AML-193 (cell line): ENCODE data around the gene FBP2.

ENCODE experiments used
- DNase-seq, 2 experiments: peaks; one replicate each; lab custom pipeline; 2025; lab: John Stamatoyannopoulos, UW

Gene FBP2

DNA sequence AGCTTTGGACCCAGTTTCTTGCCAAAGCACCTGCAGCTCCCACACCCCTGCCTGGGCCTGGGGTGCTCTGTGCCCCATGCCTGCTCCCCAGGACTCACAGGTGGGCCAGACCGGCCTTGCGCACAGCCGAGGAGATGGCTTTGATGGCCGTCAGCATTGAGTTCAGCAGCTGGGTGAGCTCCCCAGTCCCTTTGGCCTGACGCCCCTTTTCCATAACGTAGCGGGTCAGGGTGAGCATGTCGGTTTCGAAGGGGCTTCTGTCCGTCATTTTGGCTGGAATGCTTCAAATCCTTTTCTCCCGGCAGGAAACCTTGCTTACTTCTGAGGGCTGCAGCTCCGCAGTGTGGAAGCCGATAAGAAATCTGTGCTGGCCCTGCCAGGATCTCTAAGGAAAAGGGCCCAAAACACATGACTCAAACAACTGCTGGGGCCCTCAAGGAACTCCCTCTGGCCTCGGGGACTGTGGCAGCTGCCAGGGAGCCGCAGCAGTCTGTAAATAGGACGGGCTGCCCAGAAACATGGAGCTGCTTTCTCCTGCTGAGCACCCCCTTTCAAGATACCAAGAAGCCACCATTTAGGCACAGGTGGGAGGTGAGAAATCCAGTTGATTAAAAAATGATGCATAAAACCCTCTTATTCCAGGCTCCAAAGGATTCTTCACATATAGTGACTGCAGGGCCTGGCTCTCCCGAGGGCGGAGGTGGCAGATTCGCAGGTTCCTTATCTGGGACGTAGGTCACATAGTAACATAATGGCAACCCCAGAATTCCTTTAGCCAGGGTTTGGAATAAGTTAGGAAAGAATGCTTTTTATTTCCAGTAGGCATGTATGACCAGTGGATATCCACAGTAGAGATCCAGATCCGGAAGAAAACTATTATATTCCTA lies at the start of gene FBP2:
Gene FBP2 (minus strand): TSS at position 366 of the 887 bp plus-strand sequence. CDS start 98 bp downstream, at position 268.
- no peak for DNase-seq

DNA sequence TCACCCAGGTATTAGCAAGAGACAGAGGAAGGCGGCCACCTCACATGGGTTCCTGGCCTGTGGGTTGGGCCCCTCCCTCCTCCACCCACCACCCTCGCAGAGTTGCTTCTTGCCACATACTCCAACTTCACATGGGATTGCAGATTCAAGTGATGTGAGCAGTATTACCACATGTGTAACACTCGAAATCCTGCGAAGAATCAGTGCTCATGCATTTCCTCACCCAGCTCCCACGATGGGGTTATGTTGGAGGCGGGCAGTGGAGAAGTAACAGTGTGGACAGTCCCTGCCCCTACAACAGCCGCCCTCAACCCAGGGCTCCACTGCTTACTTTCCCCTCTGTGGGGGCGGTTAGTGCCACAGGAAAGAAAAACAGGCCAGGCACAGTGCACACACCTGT lies 49.6 kb upstream of the FBP2 start:
- no peak for DNase-seq

DNA sequence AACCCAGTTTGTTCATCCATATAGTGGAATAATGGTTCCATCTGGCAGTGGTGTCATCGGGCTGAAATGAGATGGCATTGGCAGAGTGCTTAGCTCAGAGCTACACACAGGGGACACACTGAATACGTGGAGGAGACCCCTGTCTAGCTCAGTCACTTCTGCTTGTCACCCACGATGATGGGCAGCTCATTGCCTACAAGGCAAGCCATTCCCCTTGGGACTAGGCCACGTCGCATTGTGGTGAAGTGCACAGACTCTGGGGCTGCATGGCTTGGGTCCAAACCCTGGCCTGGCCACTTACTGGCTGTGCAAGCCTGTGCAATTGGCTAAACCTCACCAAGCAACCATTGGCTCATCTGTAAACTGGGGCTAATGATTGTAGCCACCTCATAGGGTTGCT lies 48.9 kb upstream of the FBP2 start:
- DNase-seq, result no peak

DNA sequence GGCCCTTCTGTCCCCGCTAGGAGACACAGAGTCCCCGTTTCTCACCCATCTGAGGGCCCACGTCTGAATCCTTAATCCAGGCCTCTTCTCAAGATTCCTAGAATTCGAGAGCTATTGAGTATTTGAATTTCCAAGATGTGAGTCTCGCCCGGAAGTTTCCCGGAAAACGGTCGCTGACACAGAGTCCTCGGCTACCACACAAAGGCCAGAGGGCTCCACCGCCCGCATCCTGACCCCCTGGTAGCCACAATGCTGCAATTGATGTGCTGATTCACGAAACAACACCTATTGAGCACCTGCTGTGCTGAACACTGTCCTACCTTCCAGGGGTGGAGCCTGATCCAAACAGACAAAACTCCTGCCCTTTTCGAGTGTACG lies 46.4 kb upstream of the FBP2 start:
- DNase-seq, result no peak

DNA sequence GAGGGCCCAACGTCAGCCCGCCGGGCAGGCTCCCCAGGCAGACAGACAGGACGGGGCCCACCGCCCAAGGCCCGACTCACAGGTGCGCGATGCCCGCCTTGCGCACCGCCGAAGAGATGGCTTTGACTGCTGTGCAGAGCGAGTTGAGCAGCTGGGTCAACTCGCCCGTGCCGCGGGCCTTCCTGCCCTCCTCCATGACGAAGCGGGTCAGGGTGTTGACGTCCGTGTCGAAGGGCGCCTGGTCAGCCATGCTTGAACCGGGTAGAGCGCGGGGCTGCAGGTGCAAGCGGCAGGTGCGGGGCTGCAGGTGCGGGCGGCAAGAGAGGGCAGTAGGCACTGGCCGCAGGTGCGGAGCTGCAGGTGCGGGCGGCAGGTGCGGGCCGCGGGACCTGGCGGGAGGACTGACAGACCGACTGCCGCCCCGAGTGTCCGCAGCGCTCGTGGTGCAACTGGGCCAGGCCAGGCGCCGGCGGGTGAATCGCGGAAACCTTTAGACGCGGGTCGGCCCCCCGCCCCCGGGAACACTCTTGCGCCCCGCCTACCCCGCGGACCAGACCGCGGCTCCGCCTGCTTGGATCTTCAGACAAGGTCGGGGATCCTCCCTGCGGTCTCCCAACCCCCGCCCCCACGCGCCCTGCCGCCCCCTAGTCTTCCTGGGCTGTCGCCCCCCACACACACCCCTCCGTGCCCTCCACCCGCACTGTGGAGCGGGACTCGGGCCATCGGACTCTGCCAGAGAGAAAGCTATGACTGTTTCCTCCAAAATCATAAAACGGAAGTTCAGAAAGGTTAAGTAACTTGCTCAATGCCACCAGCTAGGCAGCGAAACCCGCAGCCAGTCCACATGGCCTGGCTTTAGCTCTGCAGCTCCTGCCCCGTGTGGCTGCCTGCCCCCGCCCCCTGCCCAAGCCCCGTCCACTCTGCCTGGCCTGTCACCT lies 45.7 kb upstream of the FBP2 start, which contains the start of gene FBP1:
Gene FBP1 (minus strand): TSS at position 458 of the 938 bp plus-strand sequence. CDS start 208 bp downstream, at position 250.
- peak; percentile 87 to 88 for DNase-seq

DNA sequence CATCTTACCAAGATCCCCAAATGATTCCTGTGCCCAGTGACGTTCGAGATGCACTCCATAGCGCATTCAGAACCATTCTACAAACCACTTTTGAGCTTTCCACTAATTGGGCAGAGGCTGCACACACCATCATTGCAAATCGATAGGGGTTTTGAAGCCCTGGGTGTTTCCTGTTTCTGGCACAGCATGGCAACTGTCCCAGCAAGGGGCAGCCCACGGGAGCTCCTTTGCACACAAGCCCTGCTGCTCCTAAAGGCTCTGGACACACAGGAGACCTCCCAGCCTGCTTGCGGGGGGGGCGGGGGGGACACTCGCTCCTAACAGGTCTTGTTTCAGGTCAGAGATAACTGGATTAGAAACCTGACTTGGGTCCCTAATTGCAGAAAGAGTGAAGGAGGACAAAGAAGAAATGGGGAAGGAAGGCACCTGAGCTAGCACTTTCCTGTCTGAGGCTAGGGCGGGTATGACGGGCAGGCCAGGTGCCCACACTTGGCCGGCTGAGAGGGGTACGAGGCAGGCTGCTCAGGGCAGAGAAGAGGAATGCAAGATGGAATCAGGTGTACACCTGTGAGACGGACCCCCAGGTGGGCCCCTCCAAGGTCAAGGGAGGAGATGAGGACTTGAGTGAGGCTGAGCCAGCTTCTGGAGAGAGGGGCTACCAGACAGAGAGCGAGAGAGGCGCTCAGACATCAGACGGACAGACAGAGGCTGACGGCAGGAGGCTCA lies 44.9 kb upstream of the FBP2 start:
- peak in 1 of 2 experiments; percentile 36 for DNase-seq

DNA sequence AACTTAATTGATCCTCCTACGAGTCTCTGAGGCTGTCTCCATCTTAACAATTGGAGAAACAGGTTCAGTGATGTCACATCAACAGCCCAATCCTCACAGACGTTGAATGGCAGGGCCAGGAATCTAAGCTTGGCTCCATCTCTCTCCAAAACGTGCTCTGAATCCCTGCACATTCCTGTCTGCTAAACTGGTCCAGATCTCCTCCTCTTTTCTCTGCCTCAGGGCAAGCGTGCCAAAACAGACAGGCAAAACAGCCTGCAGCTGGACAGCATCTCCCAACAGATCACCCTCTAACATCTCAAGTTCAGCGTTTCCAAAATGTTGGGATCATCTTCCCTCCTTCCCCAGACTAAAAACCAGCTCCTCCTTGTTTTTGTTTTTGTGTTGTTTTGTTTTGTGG lies 39.1 kb upstream of the FBP2 start:
- DNase-seq, result no peak

DNA sequence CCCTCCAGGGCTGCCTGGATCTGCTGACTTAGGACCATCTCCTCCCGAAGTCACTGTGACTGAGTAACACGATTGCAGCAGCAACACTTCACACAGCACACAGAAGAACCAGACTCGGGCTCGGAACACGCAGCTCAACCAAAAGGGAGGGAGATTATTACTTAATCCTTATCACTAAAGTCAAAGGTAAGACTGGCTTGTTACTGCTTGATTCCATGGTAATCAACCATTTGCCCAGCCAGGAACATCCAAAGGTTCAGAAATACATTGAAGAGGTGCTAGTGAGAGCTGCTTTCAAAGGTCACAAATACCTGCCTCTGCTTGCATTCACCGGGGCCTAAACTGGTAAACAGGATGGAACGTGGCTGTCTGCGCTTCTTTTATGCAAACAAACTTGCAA lies 38.0 kb upstream of the FBP2 start:
- DNase-seq, result no peak

DNA sequence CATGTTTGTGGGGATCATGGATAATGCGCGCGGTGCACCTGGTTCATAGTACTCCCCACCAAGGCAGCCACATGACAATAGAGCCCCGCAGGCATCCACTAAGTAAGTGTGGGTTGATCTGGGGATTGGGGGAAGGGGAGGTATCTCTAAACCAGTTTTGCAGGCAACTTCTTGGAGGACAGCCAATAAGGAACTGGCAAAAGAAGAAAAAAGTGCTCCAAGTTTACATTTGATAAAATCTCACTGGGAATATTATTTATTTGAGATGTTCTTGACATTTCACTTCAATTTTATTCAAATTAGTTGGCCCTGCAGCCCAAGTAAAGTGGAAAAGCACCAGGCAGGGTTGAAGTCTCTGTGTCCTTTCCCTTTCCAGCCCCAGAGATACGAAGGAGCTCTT lies 37.2 kb upstream of the FBP2 start:
- no peak for DNase-seq

DNA sequence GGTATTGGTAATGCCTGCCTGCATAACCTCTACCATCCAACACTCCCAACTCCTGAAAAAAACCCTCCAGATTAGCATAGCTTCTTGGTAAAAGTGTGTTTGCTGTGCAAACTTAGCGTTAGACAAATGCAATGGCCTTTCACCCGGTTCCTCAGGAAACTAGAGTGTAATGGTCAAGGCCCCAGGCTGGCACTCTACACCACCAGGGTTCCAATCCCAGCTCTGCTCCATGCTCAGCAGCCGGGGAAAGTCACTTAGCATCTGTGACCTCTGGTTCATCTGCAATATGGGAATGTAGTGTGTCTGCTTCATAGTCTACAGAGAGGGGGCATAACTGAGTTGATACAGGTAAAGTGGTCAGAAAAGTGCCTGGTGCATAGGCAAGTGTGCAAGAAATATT lies 36.7 kb upstream of the FBP2 start:
- DNase-seq, result no peak

DNA sequence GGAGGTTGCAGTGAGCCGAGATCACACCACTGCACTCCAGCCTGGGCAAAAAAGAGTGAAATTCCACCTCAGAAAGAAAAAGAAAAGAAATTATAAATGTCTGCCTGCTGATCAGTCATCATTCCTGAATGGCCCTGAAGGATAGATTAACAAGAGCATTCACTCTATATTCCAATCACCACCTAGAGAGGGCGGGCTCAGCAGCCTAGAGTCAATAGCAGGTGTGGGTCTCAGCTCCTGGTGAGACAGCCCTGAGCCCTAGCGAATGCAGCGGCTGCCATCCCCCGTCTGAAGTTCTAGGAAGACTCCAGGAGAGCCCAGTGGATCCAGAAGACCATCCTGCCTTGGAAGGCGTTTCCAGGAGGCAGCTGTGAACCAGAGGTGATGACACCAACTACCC lies 33.7 kb upstream of the FBP2 start:
- no peak for DNase-seq

DNA sequence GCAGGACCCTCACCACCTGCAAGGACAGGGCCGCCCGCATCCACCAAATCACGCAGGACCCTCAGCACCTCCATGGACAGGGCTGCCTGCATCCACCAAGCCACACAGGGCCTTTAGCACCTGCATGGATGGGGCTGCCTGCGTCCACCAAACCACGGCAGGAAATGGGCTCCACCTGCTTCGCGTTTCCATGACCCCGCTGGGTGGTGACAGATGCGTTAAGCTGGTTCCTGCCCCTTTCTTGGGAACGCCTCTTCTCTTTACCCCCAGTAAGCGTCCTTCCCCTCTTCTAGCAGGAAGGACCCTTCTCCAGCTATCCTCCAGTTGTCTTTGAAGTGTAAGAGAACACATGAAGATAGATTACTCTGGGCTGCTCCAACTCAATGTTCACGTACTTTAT lies 32.2 kb upstream of the FBP2 start:
- DNase-seq, result no peak

DNA sequence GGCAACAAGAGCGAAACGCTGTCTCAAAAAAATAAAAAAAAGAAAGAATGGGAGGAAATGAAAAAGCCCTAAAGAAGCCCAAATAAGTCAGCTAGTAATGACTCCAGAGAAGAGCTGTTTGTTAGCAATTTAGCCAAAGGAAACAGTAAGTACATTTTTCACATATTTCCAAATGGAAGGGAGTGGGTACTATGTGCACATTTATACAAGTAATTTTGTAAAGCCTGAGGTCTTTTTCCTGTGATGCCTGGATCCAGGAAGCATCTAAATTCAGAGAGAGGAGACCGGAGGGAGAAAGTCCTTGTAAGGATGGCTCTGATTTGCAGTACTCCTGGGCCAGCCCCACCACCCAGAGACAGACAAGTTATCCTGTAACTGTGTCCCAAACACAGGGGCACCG lies 31.0 kb upstream of the FBP2 start:
- DNase-seq, result no peak

DNA sequence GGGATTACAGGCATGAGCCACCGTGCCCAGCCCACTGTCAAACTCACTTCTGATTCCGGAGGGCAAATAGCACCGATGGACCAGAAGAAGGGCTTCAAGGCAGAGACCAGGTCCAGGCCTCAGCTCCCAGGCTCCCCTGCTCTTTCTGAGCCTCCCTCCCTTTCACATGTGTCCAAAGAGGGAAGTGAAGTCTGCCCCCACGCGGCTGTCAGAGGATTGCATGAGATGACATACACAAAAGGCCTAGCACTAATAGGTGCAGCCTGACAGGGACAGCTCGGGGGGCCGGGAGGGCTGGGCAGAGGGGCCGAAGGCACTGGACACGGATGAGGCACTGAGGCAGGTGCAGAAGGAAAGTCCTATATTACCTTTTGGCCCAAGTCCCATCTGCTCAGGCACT lies 29.6 kb upstream of the FBP2 start:
- peak; percentile 32 to 37 for DNase-seq

DNA sequence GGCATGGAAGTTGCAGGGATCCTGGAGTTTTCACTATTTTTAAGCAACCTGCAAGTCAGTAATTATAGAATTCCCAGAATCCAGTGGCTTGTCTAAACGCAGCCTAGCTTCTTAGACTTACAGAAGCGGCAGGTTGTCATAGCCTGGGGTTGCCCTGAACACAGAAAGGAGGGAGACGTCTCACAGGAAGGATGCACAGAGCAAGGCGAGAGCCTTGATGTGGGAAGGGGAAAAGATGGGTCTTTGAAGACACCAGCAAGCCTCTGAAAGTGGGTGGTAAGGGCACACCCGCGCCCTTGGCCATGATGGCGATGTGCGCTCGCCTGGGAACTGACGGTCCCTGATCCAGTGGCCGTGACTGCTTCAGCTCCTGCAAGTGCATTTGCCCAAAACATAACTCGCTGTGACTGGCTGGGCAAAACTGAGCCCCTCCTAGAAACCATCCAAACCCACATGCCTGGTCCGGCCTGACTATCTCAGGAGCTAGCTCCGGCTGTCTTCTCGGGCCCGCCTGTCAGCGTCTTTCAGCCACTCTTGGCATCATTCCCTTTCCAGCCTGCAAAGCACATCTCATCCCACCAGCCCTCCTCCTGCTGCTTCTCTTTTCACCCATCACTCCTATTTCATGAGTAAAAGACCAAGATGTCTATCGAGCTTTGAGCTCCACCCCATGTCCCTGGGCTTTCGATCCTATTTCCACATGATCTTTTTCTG lies 28.6 kb upstream of the FBP2 start:
- no peak for DNase-seq

DNA sequence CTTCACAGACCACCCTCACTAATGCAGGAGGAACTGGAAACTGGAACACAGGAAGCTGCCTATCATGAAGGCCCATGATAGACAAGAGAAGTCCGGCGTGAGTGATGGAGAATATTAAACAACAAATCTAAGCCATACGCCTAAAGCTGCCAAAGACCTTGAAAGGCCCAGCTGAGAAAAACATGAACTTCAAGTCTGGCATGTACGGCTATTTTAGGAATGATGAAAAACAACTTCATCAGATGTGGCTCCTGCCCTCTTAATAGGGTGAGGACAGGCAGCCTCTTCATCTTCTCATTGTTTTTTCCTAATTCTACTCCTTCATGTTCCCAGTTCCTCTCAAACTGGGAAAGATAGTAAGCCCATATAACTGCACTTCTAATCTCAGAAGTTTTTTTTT lies 25.4 kb upstream of the FBP2 start:
- no peak for DNase-seq

DNA sequence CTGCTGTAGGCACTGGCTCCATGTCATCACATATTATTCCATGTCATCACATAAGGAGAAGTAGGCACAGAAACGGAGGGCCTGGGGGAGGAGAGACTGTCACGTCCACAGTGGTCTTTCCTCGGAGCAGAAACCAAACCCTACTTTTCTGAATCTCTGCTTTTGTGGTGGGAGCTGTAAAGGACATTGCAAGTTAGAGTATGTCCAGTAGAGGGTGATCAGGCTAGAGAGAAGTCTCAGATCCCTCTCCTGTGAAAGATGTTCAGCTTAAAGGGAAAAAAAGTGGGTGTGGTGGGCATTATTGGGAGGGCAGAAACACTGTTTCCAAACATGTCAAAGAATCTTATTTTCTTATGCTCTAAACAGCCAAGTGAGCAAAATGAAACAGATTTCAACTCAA lies 19.4 kb upstream of the FBP2 start:
- DNase-seq, result no peak

DNA sequence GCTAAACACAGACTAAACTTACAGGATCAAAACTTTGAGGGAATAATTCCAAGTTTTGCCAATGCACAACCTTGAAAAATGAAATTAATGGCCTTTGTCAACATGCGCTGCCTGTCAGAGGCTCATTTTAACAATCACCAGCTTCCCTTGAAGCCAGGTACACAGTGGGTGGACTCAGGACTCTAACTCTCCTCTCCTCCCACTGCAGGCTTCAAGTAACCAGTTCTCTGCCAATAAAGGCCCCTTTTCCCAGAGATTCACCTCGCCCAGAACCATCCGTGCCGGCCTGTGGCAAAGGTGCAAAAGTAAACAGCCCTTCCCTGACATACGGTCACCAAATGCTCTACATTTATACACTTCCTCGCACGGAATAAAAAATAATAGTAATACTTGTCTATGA lies 18.4 kb upstream of the FBP2 start:
- no peak for DNase-seq

DNA sequence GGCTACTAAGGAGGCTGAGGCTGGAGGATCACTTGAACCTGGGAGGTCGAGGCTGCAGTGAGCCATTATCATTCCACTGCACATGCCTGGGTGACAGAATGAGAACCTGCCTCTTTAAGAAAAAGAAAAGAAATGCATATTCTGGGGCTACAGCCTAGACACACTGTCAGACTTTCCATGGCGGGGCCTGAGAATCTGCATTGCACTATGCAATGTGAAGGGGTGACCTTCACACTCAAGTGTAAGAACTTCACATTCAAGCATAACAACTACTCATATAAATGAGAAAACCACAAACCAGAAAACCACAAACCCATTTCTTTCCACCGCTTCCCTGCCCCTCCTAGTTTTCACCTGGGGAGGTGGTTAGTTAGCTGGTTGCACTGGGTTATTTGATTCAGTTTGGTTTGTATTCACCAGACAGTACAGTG lies 18.0 kb upstream of the FBP2 start:
- no peak for DNase-seq

DNA sequence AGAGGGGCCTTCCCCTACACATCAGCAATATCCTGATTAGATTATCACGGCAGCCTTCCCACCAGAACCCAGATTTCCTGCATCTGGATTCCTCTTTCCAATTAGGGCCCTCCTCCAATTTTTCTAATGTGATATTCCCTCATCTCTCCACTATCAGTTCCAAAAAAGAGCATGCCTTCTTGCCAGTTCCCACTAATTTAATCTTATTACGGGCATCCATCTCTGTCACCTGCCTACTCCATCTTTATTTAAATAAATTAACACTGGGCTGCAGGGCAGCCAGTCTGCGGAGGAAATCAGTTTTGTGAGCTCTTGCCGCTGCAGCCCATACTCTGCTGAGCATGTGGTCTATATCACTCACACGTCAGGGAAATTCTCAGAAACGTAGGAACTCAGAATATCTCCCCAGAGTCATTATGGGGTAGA lies 16.6 kb upstream of the FBP2 start:
- no peak for DNase-seq

DNA sequence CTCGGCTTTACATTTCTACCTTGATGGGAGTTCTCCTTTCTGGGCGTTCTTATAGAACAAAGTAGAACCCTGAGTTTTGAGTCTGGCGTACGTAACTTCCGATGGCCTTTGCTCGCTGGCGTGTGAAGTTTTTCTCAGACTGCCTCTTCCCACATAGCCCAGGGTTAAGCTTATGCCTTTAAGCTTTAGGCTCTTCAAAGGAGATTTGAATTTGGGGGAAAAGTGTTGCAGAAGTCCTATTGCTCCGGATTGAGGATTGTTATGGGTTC lies 13.7 kb upstream of the FBP2 start:
- no peak for DNase-seq
